ENCODE results near the gene TMEM203.

Gene TMEM203

DNA sequence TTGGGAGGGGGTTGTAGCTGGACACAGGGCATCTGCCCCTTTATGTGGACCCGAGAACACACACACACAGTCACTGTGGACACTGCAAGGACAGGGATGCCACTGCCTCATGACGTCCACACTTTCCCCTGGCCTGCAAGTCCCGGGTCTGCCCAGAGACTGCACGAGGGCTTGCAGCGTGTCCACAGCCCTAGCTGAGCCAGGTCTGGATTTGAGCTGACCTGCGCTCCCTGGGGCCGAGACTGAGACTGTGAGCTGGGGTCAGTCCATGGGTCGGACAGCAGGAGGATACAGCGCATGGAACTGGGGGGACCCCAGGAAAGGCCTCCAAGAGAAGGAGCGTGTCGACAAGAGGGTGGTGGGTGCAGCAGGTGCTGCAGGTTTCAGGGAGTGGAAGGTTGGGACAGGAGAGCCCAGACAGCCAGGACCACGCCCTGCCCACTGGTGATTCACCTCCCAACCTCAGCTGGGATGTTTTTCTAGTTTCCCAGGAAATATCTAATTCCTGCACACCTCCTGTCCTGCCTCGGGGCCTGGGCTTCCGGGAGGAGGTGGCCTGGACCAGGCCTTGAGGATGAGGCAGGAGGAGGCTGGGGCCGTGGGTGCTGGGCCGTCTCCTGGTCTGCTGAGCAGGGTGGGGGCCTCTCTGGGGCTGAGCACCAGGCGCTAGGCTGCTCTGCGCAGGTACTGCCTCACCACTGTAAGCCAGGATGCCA is 21.0 kb upstream of the TMEM203 start:
- CTCF ChIA-PET, result interaction anchor here (1.0 to 6.9 kb wide), 24 partner anchors 8 to 191 kb away, joined by 3 to 92 read pairs (median 7); partner anchors contain the start of genes ANAPC2, DPP7, SSNA1 and TPRN
- no peak for DNase-seq (ENCODE audit: extremely low spot score)
- POLR2A ChIA-PET, result interaction anchor here (0.6 kb wide), 1 partner anchor 75 kb away, joined by 3 read pairs; no protein-coding TSS in a partner anchor
- TF ChIP-seq, protein P1, sequence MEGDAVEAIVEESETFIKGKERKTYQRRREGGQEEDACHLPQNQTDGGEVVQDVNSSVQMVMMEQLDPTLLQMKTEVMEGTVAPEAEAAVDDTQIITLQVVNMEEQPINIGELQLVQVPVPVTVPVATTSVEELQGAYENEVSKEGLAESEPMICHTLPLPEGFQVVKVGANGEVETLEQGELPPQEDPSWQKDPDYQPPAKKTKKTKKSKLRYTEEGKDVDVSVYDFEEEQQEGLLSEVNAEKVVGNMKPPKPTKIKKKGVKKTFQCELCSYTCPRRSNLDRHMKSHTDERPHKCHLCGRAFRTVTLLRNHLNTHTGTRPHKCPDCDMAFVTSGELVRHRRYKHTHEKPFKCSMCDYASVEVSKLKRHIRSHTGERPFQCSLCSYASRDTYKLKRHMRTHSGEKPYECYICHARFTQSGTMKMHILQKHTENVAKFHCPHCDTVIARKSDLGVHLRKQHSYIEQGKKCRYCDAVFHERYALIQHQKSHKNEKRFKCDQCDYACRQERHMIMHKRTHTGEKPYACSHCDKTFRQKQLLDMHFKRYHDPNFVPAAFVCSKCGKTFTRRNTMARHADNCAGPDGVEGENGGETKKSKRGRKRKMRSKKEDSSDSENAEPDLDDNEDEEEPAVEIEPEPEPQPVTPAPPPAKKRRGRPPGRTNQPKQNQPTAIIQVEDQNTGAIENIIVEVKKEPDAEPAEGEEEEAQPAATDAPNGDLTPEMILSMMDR (IDR thresholded peaks at IDR 0.05; ENCODE audit: control extremely low read depth, extremely low read depth, low read depth, missing control alignments), result no peak

DNA sequence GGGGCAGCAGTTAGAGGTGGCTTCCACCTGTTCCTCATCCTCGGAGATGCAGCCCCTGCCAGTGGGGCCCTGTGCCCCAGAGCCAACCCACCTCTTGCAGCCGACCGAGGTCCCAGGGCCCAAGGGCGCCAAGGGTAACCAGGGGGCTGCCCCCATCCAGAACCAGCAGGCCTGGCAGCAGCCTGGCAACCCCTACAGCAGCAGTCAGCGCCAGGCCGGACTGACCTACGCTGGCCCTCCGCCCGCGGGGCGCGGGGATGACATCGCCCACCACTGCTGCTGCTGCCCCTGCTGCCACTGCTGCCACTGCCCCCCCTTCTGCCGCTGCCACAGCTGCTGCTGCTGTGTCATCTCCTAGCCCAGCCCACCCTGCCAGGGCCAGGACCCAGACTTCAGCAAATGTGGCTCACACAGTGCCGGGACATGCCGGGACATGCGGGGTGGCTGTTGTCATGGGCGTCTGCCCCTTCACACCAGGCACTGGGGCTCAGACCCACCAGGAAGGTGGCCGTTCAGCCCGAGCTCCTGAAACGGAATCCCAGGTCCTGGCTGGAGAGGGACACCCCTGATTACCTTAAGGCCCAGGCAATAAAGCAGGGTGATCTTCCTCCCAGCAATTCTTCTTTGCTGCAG is 20.4 kb upstream of the TMEM203 start:
- ChIA-PET POLR2A (no interaction called here), CTCF (interaction anchor here (0.8 to 6.9 kb wide), 15 partner anchors 7 to 179 kb away, joined by 3 to 92 read pairs (median 5); partner anchors contain the start of genes ANAPC2, NDOR1, NPDC1 and SSNA1)
- DNase-seq (ENCODE audit: extremely low spot score), result no peak
- TF ChIP-seq, protein P1 (IDR thresholded peaks at IDR 0.05; ENCODE audit: control extremely low read depth, extremely low read depth, low read depth, missing control alignments), result no peak

DNA sequence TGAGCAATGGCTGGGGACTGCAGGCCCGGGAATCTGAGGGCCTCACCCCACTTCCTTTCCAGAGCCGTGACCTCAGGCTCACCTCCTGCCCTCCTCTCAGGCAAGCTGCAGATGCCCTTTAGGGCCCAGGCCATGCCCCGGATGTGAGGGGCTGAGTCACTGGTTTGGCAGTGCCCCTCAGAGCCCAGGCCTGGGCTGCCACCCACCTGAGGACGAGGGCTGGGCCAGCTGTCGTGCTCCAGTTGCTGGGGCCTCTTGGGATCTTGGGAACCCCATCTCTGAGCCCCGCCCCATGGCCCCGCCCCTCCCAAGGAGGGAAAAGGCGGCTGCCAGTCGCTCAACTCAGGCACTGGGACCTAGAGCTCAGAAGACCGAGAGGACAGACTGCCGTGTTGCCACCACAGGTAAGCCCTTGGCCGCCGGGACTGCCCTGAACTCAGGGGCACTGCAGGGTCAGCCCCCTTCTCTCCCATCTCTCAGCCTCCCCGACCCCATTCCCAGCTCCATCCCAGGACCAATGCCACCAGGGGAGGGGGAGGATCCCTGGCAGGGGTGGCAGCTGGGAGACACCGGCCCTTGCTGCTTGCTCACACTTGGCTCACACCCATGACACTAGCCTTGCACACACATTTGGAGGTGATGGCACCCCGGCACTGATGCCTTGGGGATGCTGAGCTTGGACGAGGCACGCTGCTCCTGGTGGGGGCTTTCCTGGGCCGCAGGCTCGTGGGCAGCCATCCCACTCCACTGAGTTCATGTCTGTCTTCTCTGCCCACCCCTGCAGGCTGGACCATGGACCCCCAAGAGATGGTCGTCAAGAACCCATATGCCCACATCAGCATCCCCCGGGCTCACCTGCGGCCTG is 19.6 kb upstream of the TMEM203 start, which contains the start of gene CYSRT1:
Gene CYSRT1, plus strand, starts transcription at position 345 of the 865 bp plus-strand sequence. Its CDS starts 448 bp downstream, at position 793.
- ChIA-PET CTCF (interaction anchor here (0.8 to 6.9 kb wide), 6 partner anchors 12 to 179 kb away, joined by 3 to 92 read pairs (median 5); partner anchors contain the start of genes ANAPC2, NDOR1, NPDC1 and SSNA1), POLR2A (interaction anchor here (0.6 to 2.8 kb wide), 2 partner anchors 16 to 277 kb away, joined by 6 to 24 read pairs; partner anchors contain the start of gene TUBB4B)

DNA sequence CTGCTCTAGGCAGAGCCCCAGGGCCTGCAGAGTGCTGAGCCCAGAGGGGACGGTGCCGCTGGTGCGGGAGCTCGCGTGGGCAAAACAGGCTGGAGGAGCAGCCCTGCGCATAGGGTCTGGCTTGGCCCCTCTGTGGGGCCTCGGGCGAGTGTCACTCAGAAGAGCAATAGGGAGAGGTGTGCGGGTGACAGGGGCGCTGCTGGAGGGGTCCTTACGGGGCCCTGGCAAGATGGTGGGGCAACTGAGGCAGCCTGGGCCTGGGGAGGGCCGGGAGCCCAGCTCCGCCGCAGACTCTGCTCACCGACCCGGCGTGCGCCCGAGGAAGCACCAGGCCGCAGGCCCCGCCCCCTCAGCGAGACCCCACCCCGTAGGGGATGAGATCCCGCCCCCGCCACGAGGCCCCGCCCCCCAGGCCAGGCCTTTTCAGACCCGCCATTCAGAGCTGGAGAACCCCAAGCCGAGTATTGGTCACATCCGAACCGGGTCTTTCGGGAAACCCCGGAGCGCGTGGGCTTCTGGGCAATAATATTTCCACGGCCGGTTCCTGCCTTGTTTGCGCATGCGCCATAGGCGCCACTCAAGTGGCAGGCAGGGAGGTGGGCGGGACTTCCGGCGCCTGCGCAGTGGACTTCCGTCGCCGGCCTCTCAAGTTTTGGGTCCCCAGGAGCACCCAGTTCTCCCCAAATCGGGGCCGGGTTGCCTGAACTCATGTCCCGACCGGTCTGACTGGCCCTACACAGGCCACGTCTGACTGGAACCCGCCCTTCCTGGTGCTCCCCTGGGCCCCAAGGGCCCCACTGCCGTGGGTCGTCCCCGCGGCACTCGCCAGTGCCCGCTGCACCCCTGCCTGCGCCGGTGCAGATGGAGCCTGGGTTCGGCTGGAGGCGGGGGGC is 17.9 kb upstream of the TMEM203 start:
- DNase-seq (ENCODE audit: extremely low spot score), result peak; percentile 98
- POLR2A ChIA-PET, result interaction anchor here (0.6 to 2.8 kb wide), 8 partner anchors 13 to 73 kb away, joined by 3 to 24 read pairs (median 4); partner anchors contain the start of genes ANAPC2, SSNA1, TPRN and TUBB4B
- CTCF ChIA-PET, result interaction anchor here (0.9 to 6.9 kb wide), 11 partner anchors 13 to 177 kb away, joined by 3 to 92 read pairs (median 6); partner anchors contain the start of genes ANAPC2, MAN1B1, NPDC1 and SSNA1
- TF ChIP-seq, protein P1 (IDR thresholded peaks at IDR 0.05; ENCODE audit: control extremely low read depth, extremely low read depth, low read depth, missing control alignments), result no peak

More for the DNA sequence above, 19.6 kb upstream of the TMEM203 start, which contains the start of gene CYSRT1:
- DNase-seq (ENCODE audit: extremely low spot score), result no peak
- TF ChIP-seq, protein P1 (IDR thresholded peaks at IDR 0.05; ENCODE audit: control extremely low read depth, extremely low read depth, low read depth, missing control alignments), result no peak

DNA sequence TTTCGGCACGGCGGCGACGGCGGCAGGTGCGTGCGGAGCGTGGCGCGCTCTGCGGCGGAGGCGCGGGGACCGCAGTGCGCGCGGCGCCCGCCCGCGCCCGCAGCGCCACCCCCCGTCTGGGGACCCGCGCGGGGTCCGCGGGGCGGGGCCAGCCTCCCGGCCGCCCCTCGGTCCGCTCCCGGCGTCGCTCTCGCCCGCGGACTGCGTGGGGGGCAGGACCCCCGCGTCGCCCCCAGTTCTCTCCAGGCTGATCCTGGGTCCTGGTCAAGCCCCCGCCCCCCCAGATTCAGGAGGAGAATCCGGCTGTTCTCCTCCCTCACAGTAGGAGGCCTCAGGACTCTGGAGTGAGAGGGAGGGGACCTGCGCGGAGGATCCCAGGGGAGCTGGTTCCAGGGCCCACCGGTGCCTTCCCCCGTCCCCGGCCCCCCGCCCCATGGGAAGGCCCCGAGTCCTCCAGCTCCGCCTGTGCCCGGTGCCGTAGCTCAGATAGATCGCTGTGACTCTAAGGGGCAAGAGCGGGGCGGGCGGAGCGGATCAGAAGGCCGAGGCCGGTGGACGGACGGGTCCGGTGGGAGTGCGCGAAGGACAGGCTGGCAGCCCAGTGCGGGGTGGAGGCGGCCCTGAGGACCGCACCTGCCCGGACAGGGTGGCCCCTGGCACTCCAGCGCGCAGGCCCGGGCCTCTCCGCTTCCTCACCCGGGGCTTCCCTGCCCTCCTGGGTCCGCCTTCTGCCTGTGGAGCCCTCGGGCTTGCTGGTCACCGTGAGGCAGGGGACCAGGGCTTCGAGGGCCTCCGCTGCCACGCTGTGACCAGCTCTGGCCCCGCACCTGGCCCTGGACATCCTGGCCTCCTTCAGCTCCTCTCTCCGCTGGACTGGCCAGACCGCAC is 17.0 kb upstream of the TMEM203 start, which contains the start of gene RNF208:
Gene RNF208, minus strand, starts transcription at position 51 of the 888 bp plus-strand sequence. CDS start 1,028 bp downstream, outside the sequence.
- POLR2A ChIA-PET, result interaction anchor here (0.6 to 2.8 kb wide), 5 partner anchors 14 to 22 kb away, joined by 3 to 24 read pairs (median 4); partner anchors contain the start of genes TPRN and TUBB4B
- no peak for DNase-seq (ENCODE audit: extremely low spot score)

More for the DNA sequence above, 17.0 kb upstream of the TMEM203 start, which contains the start of gene RNF208:
- CTCF ChIA-PET, result interaction anchor here (0.9 to 6.9 kb wide), 8 partner anchors 12 to 156 kb away, joined by 3 to 92 read pairs (median 6); partner anchors contain the start of genes ANAPC2, MAN1B1, SSNA1 and TUBB4B
- TF ChIP-seq, protein P1 (IDR thresholded peaks at IDR 0.05; ENCODE audit: control extremely low read depth, extremely low read depth, low read depth, missing control alignments), result no peak
